Keratinocyte (primary cell): ENCODE measurements around the gene ZDHHC6. TPM values are rescaled to one million over a fixed set of nuclear protein-coding genes. Genes with fewer than 3 reads are reported as not detected.

Experiments used
- DNase-seq: peaks from one replicate; pipeline ENCODE4 v3.0.0-alpha.2; 2011; ENCODE audit warnings: low read depth, missing footprints, low spot score
- FAIRE-seq: peaks from 2 replicates; lab custom pipeline; 2011; peaks lifted over from hg19 to GRCh38; lab: Jason Lieb, UNC
- H2AFZ ChIP-seq: 2 replicates; pipeline ENCODE4 v1.6.0; 2012; ENCODE audit warnings: low read length, control low read depth, inconsistent platforms; ENCODE audit not compliant: control insufficient read depth
- H3K27ac ChIP-seq: 2 replicates; pipeline ENCODE4 v1.5.1; 2011; ENCODE audit warnings: low read length; ENCODE audit not compliant: control insufficient read depth, insufficient read depth
- H3K27me3 ChIP-seq: 3 replicates; pipeline ENCODE4 v1.6.0; 2011; ENCODE audit warnings: low read length; ENCODE audit not compliant: control insufficient read depth, insufficient read depth; ENCODE audit errors: extremely low read depth
- H3K36me3 ChIP-seq, 2 experiments: 2 replicates in 1 of 2; 3 replicates in 1 of 2; pipeline ENCODE4 v1.5.1; 2011; ENCODE audit warnings: low read length in 2 of 2, mild to moderate bottlenecking in 1 of 2; ENCODE audit not compliant: control insufficient read depth in 2 of 2, insufficient read depth in 2 of 2; ENCODE audit errors: extremely low read depth in 1 of 2
- H3K4me1 ChIP-seq: 3 replicates; pipeline ENCODE4 v1.5.1; 2011; ENCODE audit warnings: low read length; ENCODE audit not compliant: control insufficient read depth, insufficient read depth; ENCODE audit errors: extremely low read depth
- H3K4me2 ChIP-seq: 3 replicates; pipeline ENCODE4 v1.6.0; 2011; ENCODE audit warnings: low read depth, low read length; ENCODE audit not compliant: control insufficient read depth, insufficient read depth; ENCODE audit errors: extremely low read depth
- H3K4me3 ChIP-seq, 3 experiments: fragments of 200-600 bp in 1 of 3; sonication (generic) in 1 of 3; 2 replicates in 2 of 3; 3 replicates in 1 of 3; pipeline ENCODE4 v1.5.1; 2011 to 2016; ENCODE audit warnings: low read length in 3 of 3, mild to moderate bottlenecking in 3 of 3, control low read depth in 2 of 3, inconsistent platforms in 1 of 3, low read depth in 1 of 3, mixed read lengths in 1 of 3, mixed run types in 1 of 3, moderate library complexity in 1 of 3; ENCODE audit not compliant: control insufficient read depth in 2 of 3, insufficient read depth in 2 of 3; ENCODE audit errors: extremely low read depth in 1 of 3
- H3K79me2 ChIP-seq: 2 replicates; pipeline ENCODE4 v1.6.0; 2012; ENCODE audit warnings: low read length; ENCODE audit not compliant: control insufficient read depth, insufficient read depth
- H3K9ac ChIP-seq: 3 replicates; pipeline ENCODE4 v1.6.0; 2011; ENCODE audit warnings: low read length; ENCODE audit not compliant: control insufficient read depth, insufficient read depth; ENCODE audit errors: extremely low read depth
- H3K9me1 ChIP-seq: 3 replicates; pipeline ENCODE4 v1.6.0; 2011; ENCODE audit warnings: low read length; ENCODE audit not compliant: control insufficient read depth, insufficient read depth; ENCODE audit errors: extremely low read depth
- H3K9me3 ChIP-seq: 2 replicates; pipeline ENCODE4 v1.5.1; 2012; ENCODE audit warnings: low read depth, low read length; ENCODE audit not compliant: control insufficient read depth
- H4K20me1 ChIP-seq: 3 replicates; pipeline ENCODE4 v1.6.0; 2011; ENCODE audit warnings: low read length; ENCODE audit not compliant: control insufficient read depth, insufficient read depth; ENCODE audit errors: extremely low read depth
- EZH2 ChIP-seq: IDR thresholded peaks from one replicate; pipeline ENCODE4 v1.6.1; 2012; ENCODE audit warnings: inconsistent platforms, mild to moderate bottlenecking, low read length, moderate library complexity
- dilution Hi-C: fragments of 300-500 bp; cut with MboI; formaldehyde crosslinking; loops from one replicate; pipeline ENCODE4 v1.7.0; 2020; ENCODE audit warnings: low sequenced_read_pairs; ENCODE audit not compliant: extremely low pct_ligation_motif_present
- polyA plus RNA-seq, 5 experiments: library from polyadenylated mRNA; depleted of rRNA in 3 of 5; stranded (reverse) in 3 of 5; stranded (forward) in 1 of 5; unstranded in 1 of 5; fragments of >200 nt; gene quantifications; 1 replicate in 1 of 5; 2 replicates in 3 of 5; 3 replicates in 1 of 5; pipeline versions ENCODE4 v1.2.1 to v1.2.3, GENCODE V29; 2011 to 2012; ENCODE audit warnings: missing spikeins in 2 of 5, low read depth in 1 of 5, low replicate concordance in 1 of 5
- TF ChIP-seq, protein P1 (sequence below), 3 experiments: IDR thresholded peaks in 1 of 3; conservative IDR thresholded peaks in 1 of 3; optimal IDR thresholded peaks in 1 of 3; 2 replicates in 2 of 3; 3 replicates in 1 of 3; pipeline versions ENCODE3 to v1.5.1; 2011; ENCODE audit warnings: low read length in 3 of 3, mild to moderate bottlenecking in 3 of 3, moderate library complexity in 2 of 3, control low read depth in 1 of 3, inconsistent platforms in 1 of 3; ENCODE audit not compliant: insufficient read depth in 2 of 3; ENCODE audit errors: extremely low read depth in 1 of 3

ZDHHC6 gene
- polyA plus RNA-seq, 1 donor (not counting 4 experiments of a cell fraction or from before 2014, with no cell fraction given), result 34.2 TPM

DNA sequence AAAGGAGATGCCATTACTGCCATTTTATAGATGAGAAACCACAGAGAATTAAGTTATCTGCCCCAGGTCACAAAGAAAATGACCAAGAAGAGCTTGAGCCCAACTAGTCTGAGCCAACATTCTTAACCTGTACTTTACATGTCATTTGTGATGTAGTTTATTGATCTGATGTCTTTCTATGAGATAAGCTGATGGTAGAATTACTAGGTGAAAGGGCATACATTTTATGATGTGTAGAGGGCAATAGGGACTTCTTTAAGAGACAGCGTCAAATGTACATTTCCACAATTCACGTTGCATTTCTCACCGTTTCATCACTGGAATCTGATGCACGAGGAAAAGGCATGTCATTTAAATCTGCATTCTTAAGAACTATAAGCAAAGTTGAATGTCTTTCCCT is 61.5 kb downstream of the ZDHHC6 start:
- DNase-seq, result no peak
- no peaks in the 10 kb centered on the region for H4K20me1 ChIP-seq
- no peak overlapping the region for H3K9ac ChIP-seq
- no peak overlapping the region for H2AFZ ChIP-seq
- no peak overlapping the region for H3K4me2 ChIP-seq
- TF ChIP-seq EZH2, result no peak
- TF ChIP-seq, protein P1, sequence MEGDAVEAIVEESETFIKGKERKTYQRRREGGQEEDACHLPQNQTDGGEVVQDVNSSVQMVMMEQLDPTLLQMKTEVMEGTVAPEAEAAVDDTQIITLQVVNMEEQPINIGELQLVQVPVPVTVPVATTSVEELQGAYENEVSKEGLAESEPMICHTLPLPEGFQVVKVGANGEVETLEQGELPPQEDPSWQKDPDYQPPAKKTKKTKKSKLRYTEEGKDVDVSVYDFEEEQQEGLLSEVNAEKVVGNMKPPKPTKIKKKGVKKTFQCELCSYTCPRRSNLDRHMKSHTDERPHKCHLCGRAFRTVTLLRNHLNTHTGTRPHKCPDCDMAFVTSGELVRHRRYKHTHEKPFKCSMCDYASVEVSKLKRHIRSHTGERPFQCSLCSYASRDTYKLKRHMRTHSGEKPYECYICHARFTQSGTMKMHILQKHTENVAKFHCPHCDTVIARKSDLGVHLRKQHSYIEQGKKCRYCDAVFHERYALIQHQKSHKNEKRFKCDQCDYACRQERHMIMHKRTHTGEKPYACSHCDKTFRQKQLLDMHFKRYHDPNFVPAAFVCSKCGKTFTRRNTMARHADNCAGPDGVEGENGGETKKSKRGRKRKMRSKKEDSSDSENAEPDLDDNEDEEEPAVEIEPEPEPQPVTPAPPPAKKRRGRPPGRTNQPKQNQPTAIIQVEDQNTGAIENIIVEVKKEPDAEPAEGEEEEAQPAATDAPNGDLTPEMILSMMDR (optimal IDR thresholded peaks at IDR 0.05 in 1 of 3, IDR thresholded peaks at IDR 0.05 in 1 of 3, conservative IDR thresholded peaks at IDR 0.05 in 1 of 3; ENCODE audit: extremely low read depth in 1 of 3, insufficient read depth in 2 of 3, low read length in 3 of 3), result no peak
- H3K4me1 ChIP-seq, result no peaks in the 10 kb centered on the region
- H3K36me3 ChIP-seq, result no peaks in the 10 kb centered on the region
- H3K27me3 ChIP-seq, result no peaks in the 10 kb centered on the region
- dilution Hi-C loops, result no loop called here
- no peaks in the 10 kb centered on the region for H3K9me1 ChIP-seq
- H3K79me2 ChIP-seq, result no peaks in the 10 kb centered on the region
- H3K27ac ChIP-seq, result no peak overlapping the region
- no peak overlapping the region for H3K4me3 ChIP-seq
- FAIRE-seq, result no peak
- H3K9me3 ChIP-seq, result no peaks in the 10 kb centered on the region

DNA sequence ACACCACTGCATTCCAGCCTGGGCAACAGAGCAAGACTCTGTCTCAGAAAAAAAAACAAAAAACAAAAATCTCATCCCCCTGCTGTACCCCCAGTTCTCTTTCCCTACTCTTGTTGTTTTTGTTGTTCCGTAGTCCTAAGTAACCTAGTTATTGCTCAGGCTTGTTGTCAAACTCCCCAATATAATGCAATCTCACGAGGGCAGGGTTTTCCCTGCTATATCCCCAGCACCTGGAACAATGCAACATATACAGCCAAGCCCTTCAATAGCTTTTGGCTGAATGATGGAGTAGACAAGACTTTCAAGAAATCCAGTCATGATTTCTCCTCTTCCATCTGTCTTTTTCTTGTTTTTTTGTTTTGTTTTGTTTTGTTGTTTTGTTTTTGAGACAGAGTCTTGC is 62.6 kb downstream of the ZDHHC6 start:
- Histone ChIP-seq H3K4me3 (no peak overlapping the region), H4K20me1 (no peaks in the 10 kb centered on the region), H2AFZ (no peak overlapping the region), H3K27ac (no peak overlapping the region), H3K9ac (no peak overlapping the region), H3K27me3 (no peaks in the 10 kb centered on the region), H3K79me2 (no peaks in the 10 kb centered on the region), H3K9me3 (no peaks in the 10 kb centered on the region), H3K4me2 (no peak overlapping the region), H3K9me1 (no peaks in the 10 kb centered on the region), H3K36me3 (no peaks in the 10 kb centered on the region), H3K4me1 (no peaks in the 10 kb centered on the region)
- no peak for DNase-seq
- TF ChIP-seq, protein P1 (optimal IDR thresholded peaks at IDR 0.05 in 1 of 3, IDR thresholded peaks at IDR 0.05 in 1 of 3, conservative IDR thresholded peaks at IDR 0.05 in 1 of 3; ENCODE audit: extremely low read depth in 1 of 3, insufficient read depth in 2 of 3, low read length in 3 of 3), result no peak
- no peak for TF ChIP-seq EZH2
- no peak for FAIRE-seq
- dilution Hi-C loops, result no loop called here
